H9 (cell line): ENCODE data around the gene FBLL1. TPM values are rescaled to one million over a fixed set of nuclear protein-coding genes. Genes with fewer than 3 reads are reported as not detected.

Experiments used
- DNase-seq: peaks from one replicate; pipeline ENCODE4 v3.0.0-alpha.2; 2017
- H2AFZ ChIP-seq: one replicate; pipeline ENCODE4 v1.6.1; 2013; ENCODE audit warnings: mild to moderate bottlenecking, low read length, control low read depth, moderate library complexity
- H2AK5ac ChIP-seq: 2 replicates; pipeline ENCODE4 v1.6.1; 2013; ENCODE audit warnings: low read length, control low read depth, mixed read lengths; ENCODE audit not compliant: insufficient read length
- H2BK120ac ChIP-seq: one replicate; pipeline ENCODE4 v1.6.1; 2013; ENCODE audit warnings: low read depth, mild to moderate bottlenecking, low read length, control low read depth, inconsistent platforms; ENCODE audit not compliant: poor library complexity, severe bottlenecking
- H2BK12ac ChIP-seq: 2 replicates; pipeline ENCODE4 v1.6.1; 2013; ENCODE audit warnings: low read length, control low read depth, mixed read lengths, low read depth; ENCODE audit not compliant: insufficient read length
- H2BK15ac ChIP-seq: 2 replicates; pipeline ENCODE4 v1.6.1; 2013; ENCODE audit warnings: low read depth, low read length, control low read depth
- H2BK20ac ChIP-seq: one replicate; pipeline ENCODE4 v1.6.1; 2013; ENCODE audit warnings: low read depth, mild to moderate bottlenecking, low read length, control low read depth, inconsistent platforms; ENCODE audit not compliant: poor library complexity, severe bottlenecking
- H2BK5ac ChIP-seq: 2 replicates; pipeline ENCODE4 v1.6.1; 2013; ENCODE audit warnings: low read length, control low read depth, mixed read lengths; ENCODE audit not compliant: insufficient read length
- H3K14ac ChIP-seq: 2 replicates; pipeline ENCODE4 v1.6.1; 2013; ENCODE audit warnings: low read length, control low read depth; ENCODE audit not compliant: insufficient read depth
- H3K18ac ChIP-seq: 2 replicates; pipeline ENCODE4 v1.6.1; 2013; ENCODE audit warnings: low read depth, mild to moderate bottlenecking, mixed read lengths, low read length, control low read depth; ENCODE audit not compliant: insufficient read length
- H3K23ac ChIP-seq: 2 replicates; pipeline ENCODE4 v1.6.1; 2013; ENCODE audit warnings: low read length, control low read depth, mixed read lengths, low read depth; ENCODE audit not compliant: insufficient read length
- H3K23me2 ChIP-seq: 2 replicates; pipeline ENCODE4 v1.6.1; 2013; ENCODE audit warnings: low read depth, mild to moderate bottlenecking, mixed read lengths, low read length, control low read depth; ENCODE audit not compliant: insufficient read length, poor library complexity, severe bottlenecking
- H3K27ac ChIP-seq: 2 replicates; pipeline ENCODE4 v1.5.1; 2013; ENCODE audit warnings: low read length, control low read depth, mixed read lengths, low read depth; ENCODE audit not compliant: insufficient read length
- H3K27me3 ChIP-seq: 2 replicates; pipeline ENCODE4 v1.6.1; 2013; ENCODE audit warnings: low read length, control low read depth, inconsistent platforms; ENCODE audit not compliant: insufficient read depth
- H3K4ac ChIP-seq: 2 replicates; pipeline ENCODE4 v1.6.1; 2013; ENCODE audit warnings: low read depth, mild to moderate bottlenecking, control low read depth, inconsistent platforms, low read length, moderate library complexity
- H3K4me1 ChIP-seq: 2 replicates; pipeline ENCODE4 v1.6.1; 2013; ENCODE audit warnings: low read length, control low read depth, inconsistent platforms; ENCODE audit not compliant: insufficient read depth
- H3K4me2 ChIP-seq: 2 replicates; pipeline ENCODE4 v1.6.1; 2013; ENCODE audit warnings: low read length, control low read depth, mixed read lengths; ENCODE audit not compliant: insufficient read length, insufficient read depth
- H3K56ac ChIP-seq: 2 replicates; pipeline ENCODE4 v1.6.1; 2013; ENCODE audit warnings: low read depth, mild to moderate bottlenecking, mixed read lengths, low read length, control low read depth; ENCODE audit not compliant: insufficient read length
- H3K79me1 ChIP-seq: 2 replicates; pipeline ENCODE4 v1.6.1; 2013; ENCODE audit warnings: low read depth, mild to moderate bottlenecking, moderate library complexity, low read length, control low read depth, inconsistent platforms; ENCODE audit not compliant: insufficient read depth, poor library complexity, severe bottlenecking
- H3K79me2 ChIP-seq: 2 replicates; pipeline ENCODE4 v1.6.1; 2013; ENCODE audit warnings: low read length, control low read depth, inconsistent platforms; ENCODE audit not compliant: insufficient read depth
- H3K9ac ChIP-seq: 2 replicates; pipeline ENCODE4 v1.6.1; 2013; ENCODE audit warnings: low read length, control low read depth, mixed read lengths; ENCODE audit not compliant: insufficient read length; ENCODE audit errors: extremely low read depth
- H3K9me3 ChIP-seq: one replicate; pipeline ENCODE4 v1.6.1; 2013; ENCODE audit warnings: low read depth, low read length, inconsistent platforms; ENCODE audit not compliant: control insufficient read depth
- H3T11ph ChIP-seq: one replicate; pipeline ENCODE4 v1.6.1; 2013; ENCODE audit warnings: mild to moderate bottlenecking, low read length, control low read depth, inconsistent platforms
- H4K20me1 ChIP-seq: one replicate; pipeline ENCODE4 v1.6.1; 2013; ENCODE audit not compliant: control insufficient read depth, insufficient read length, insufficient read depth
- H4K5ac ChIP-seq: 2 replicates; pipeline ENCODE4 v1.6.1; 2013; ENCODE audit warnings: low read depth, mild to moderate bottlenecking, mixed read lengths, low read length, control low read depth; ENCODE audit not compliant: insufficient read length
- H4K8ac ChIP-seq: replicated peaks from 2 replicates; pipeline ENCODE4 v1.6.1; 2013; ENCODE audit warnings: low read length, control low read depth, mixed read lengths, low read depth; ENCODE audit not compliant: insufficient read length
- H4K91ac ChIP-seq: 2 replicates; pipeline ENCODE4 v1.6.1; 2013; ENCODE audit warnings: low read depth, mild to moderate bottlenecking, moderate library complexity, mixed read lengths, low read length, control low read depth; ENCODE audit not compliant: insufficient read length
- H3K27ac Mint-ChIP-seq, 3 experiments: 2 replicates in 2 of 3; 3 replicates in 1 of 3; pipeline ENCODE4 v1.8.0; 2020 to 2021; ENCODE audit warnings: mixed read lengths in 3 of 3, mild to moderate bottlenecking in 1 of 3, moderate library complexity in 1 of 3
- H3K27me3 Mint-ChIP-seq: 2 replicates; pipeline ENCODE4 v1.8.0; 2021; ENCODE audit warnings: low read depth, mild to moderate bottlenecking, moderate library complexity, mixed read lengths
- H3K36me3 Mint-ChIP-seq, 3 experiments: 2 replicates in 2 of 3; 3 replicates in 1 of 3; pipeline ENCODE4 v1.8.0; 2020 to 2021; ENCODE audit warnings: low read depth in 3 of 3, mixed read lengths in 3 of 3; ENCODE audit not compliant: insufficient read depth in 1 of 3
- H3K4me1 Mint-ChIP-seq, 2 experiments: 2 replicates each; pipeline ENCODE4 v1.8.0; 2020; ENCODE audit warnings: mixed read lengths in 2 of 2
- H3K4me3 Mint-ChIP-seq, 2 experiments: 2 replicates in 1 of 2; 3 replicates in 1 of 2; pipeline ENCODE4 v1.8.0; 2020 to 2021; ENCODE audit warnings: mild to moderate bottlenecking in 2 of 2, mixed read lengths in 2 of 2, moderate library complexity in 1 of 2
- H3K9me3 Mint-ChIP-seq, 2 experiments: 2 replicates in 1 of 2; 3 replicates in 1 of 2; pipeline ENCODE4 v1.8.0; 2020; ENCODE audit warnings: mild to moderate bottlenecking in 2 of 2, mixed read lengths in 2 of 2, moderate library complexity in 1 of 2
- CTCF ChIP-seq: fragments of 200-600 bp; sonication (generic); conservative IDR thresholded peaks from 3 replicates; pipeline ENCODE4 v1.8.0; 2021; ENCODE audit warnings: antibody characterized with exemption, mild to moderate bottlenecking
- WGBS: extraction: QIAGEN DNeasy Blood & Tissue Kit; methylation state at CpG from one replicate; pipeline ENCODE4 v1.1.7; 2013; ENCODE audit warnings: missing lambda C conversion rate, low lambda C conversion rate, mixed read lengths; ENCODE audit not compliant: insufficient read length; ENCODE audit errors: extremely low coverage; 5-methylcytosine and 5-hydroxymethylcytosine counted together
- total RNA-seq: library from RNA; stranded (reverse); gene quantifications from 2 replicates; pipeline ENCODE4 v1.2.1, GENCODE V29; 2021

Gene FBLL1
- total RNA-seq, 1 experiment from 2014 or later: 3.6 TPM

GRCh38 chr5:168578006-168578405 is 48.9 kb downstream of the FBLL1 start:
- Histone ChIP-seq H3K79me2 (peaks cover 46% of the 10 kb centered on the region; the same call in 1 of the 2 replicates), H3K79me1 (peaks cover 8% of the 10 kb centered on the region), H2BK20ac (no peak overlapping the region), H3K9me3 (no peaks in the 10 kb centered on the region), H2AK5ac (no peak overlapping the region), H4K8ac (no peak overlapping the region), H4K5ac (no peak overlapping the region), H2BK120ac (no peak overlapping the region), H3K23ac (no peak overlapping the region), H3K4me2 (peak overlapping the region; percentile 99), H3K4ac (no peak overlapping the region), H2BK5ac (no peak overlapping the region), H3K23me2 (peaks cover 10% of the 10 kb centered on the region), H3K9ac (peak overlapping the region; percentile 72), H3K56ac (no peak overlapping the region), H3K27me3 (no peaks in the 10 kb centered on the region), H2BK15ac (no peak overlapping the region), H4K91ac (no peak overlapping the region), H2BK12ac (no peak overlapping the region), H3K14ac (no peak overlapping the region), H3K27ac (no peak overlapping the region), H4K20me1 (no peaks in the 10 kb centered on the region), H2AFZ (no peak overlapping the region), H3T11ph (no peak overlapping the region), H3K18ac (no peak overlapping the region), H3K4me1 (peaks cover 4% of the 10 kb centered on the region; the same call in 1 of the 2 replicates)
- WGBS: no CpG with 5 or more reads among the region's 3 CpGs
- Mint-ChIP-seq H3K27me3 (no peaks in the 10 kb centered on the region), H3K9me3 (peaks cover 0 to 3% of the 10 kb centered on the region in 2 experiments; a peak in 1 of 5 replicates), H3K27ac (no peak overlapping the region), H3K36me3 (peaks cover 9 to 17% (median 14%) of the 10 kb centered on the region in 3 experiments), H3K4me3 (peak overlapping the region; percentile 95), H3K4me1 (peaks cover 31 to 34% of the 10 kb centered on the region in 2 experiments)
- DNase-seq: no peak
- TF ChIP-seq CTCF: no peak
